ENCODE data around the gene HSPB6.
A peak's percentile ranks its signal among the peaks of the same experiment; 100 is the strongest.
"Not testable (repeated sequence)": the region's sequence is repeated elsewhere in the genome, so short reads cannot be mapped to it uniquely, and the experiment has no call there.

Gene HSPB6

DNA sequence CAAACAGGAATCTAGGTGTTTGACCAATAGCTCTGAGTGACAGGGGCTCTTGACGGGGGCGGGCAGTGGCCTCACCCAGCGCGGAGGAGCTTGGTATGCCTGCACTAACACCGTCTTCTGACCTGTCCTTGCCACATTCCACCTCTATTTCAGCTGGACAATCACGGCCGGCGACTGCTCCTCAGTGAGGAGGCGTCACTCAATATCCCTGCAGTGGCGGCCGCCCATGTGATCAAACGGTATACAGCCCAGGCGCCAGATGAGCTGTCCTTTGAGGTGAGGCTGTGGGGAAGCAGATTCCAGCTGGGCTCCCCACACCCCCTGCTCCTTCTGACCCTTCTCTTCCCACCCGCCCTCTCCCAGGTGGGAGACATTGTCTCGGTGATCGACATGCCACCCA, 23.2 kb upstream of the HSPB6 start:
- Histone ChIP-seq H3K4me1 (ENCODE audit: insufficient read depth, low read length) (peaks cover 17% of the 10 kb centered on the region), H3K27me3 (ENCODE audit: insufficient read depth, low read length) (no peaks in the 10 kb centered on the region), H3K36me3 (ENCODE audit: insufficient read depth, low read length) (peaks cover 66% of the 10 kb centered on the region), H2AFZ (ENCODE audit: low read depth, low read length) (no peak overlapping the region), H3K4me3 (ENCODE audit: low read length) (no peak overlapping the region), H3K9me3 (ENCODE audit: low read length) (no peaks in the 10 kb centered on the region)

DNA sequence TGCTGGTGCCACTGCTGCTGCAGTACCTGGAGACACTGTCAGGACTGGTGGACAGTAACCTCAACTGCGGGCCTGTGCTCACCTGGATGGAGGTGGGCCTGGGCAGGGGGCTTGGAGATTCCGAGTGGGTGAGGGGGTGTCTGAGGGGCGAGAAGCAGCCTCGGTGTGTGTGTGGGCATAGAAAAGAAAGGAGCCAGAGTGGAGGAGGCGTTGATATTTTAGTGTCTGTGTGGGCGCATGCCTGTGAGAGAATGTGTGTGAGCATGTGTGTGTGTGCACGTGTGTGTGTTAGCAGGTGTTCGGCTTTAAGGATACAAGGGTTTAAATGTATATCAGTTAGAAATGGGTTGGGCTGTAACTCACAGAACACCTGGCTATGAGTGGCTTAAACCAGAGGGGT, 22.2 kb upstream of the HSPB6 start:
- no peaks in the 10 kb centered on the region for H3K9me3 ChIP-seq (ENCODE audit: low read length)
- no peaks in the 10 kb centered on the region for H3K27me3 ChIP-seq (ENCODE audit: insufficient read depth, low read length)
- no peak overlapping the region for H3K4me3 ChIP-seq (ENCODE audit: low read length)
- peaks cover 59% of the 10 kb centered on the region for H3K36me3 ChIP-seq (ENCODE audit: insufficient read depth, low read length)
- H2AFZ ChIP-seq (ENCODE audit: low read depth, low read length) = no peak overlapping the region
- H3K4me1 ChIP-seq (ENCODE audit: insufficient read depth, low read length) = peaks cover 23% of the 10 kb centered on the region

DNA sequence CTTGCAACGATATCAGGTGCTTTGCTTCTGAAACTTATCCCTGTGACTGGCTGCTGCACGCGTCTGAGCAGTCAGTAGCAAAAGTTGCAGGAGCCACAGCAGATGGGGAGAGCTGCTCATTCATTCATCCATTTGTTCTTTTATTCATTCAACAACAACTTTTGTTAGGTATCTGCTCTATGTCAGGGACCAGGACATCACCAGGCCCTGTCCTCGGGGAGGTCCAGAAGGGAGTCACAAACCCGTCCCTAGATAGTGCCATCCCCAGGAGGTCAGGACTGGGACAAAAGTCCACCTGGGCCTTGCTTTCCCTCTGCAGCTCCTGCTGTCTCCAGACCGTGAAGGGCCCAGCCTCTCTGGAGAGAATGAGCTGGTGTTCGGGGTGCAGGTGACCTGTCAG, 21.1 kb upstream of the HSPB6 start:
- H3K9me3 ChIP-seq (ENCODE audit: low read length) = no peaks in the 10 kb centered on the region
- peaks cover 23% of the 10 kb centered on the region for H3K4me1 ChIP-seq (ENCODE audit: insufficient read depth, low read length)
- H3K27me3 ChIP-seq (ENCODE audit: insufficient read depth, low read length) = no peaks in the 10 kb centered on the region
- H3K36me3 ChIP-seq (ENCODE audit: insufficient read depth, low read length) = peaks cover 48% of the 10 kb centered on the region
- H3K4me3 ChIP-seq (ENCODE audit: low read length) = no peak overlapping the region
- H2AFZ ChIP-seq (ENCODE audit: low read depth, low read length) = no peak overlapping the region

DNA sequence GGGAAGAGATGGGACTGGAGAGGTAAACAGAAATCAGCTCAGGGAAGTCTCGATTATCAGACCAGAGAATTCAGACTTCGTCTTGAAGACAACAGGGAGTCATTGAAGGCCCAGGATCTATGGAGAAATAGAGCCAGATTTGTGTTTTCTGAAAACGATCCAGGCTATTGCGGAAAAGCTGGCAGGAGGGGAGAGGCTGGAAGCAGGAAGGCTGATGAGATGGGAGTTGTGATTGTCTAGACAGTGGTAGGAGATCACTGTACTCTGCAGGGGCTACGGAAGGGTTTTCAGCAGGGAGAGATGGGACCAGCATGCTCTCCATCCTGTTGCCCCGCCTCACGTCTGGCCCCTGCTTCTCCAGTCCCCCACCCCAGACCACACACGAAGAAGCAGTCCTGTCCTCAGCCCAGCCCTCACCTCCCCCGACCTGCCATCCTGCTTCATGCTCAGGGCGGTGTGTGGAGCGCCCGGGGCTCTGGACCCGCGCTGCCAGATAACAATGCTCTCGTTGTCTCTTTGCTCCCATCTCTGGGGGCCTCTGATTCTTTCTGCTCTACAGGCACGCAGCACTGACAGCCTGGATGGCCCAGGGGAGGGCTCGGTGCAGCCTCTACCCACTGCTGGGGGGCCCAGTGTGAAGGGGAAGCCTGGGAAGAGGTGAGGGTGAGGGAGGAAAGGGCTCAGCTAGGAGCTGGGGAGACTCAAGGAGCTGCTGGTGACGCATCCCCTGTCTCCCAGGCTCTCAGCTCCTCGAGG, 20.4 kb upstream of the HSPB6 start:
- H3K36me3 ChIP-seq (ENCODE audit: insufficient read depth, low read length) = peaks cover 42% of the 10 kb centered on the region
- no peak overlapping the region for H3K4me3 ChIP-seq (ENCODE audit: low read length)

DNA sequence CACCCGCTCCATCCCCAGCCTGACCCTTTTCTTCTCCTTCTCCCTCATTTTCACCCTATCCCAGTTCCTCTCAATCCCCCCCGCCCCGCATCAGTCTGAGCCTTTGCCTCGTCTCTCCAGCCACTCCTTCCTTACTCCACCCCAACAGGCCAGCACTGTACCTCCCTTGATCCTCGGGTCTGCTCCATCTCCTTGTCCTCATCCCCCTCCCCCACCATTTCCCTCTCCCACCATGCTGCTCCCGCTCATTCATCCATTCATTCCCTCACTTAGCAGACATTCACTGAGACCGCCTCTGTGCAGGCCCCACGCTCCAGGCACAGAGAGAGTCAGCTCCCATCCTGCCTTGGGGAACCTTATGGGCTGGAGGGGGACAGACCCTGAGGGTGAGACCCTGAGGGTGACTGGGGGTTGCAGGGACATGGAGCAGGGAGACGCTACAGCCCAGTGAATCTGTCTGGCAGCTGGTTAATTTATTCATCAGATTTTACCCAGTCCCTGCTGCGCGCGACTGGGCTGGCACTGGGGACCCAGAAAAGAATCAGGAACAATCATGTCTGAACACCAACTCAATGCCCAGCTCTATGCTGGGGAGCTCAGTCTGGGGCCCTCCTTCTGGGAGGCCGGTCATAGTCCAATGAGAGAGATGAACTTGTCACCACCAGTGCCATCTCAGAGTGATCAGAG, 19.4 kb upstream of the HSPB6 start:
- Histone ChIP-seq H2AFZ (ENCODE audit: low read depth, low read length) (no peak overlapping the region), H3K4me1 (ENCODE audit: insufficient read depth, low read length) (peaks cover 23% of the 10 kb centered on the region), H3K4me3 (ENCODE audit: low read length) (peak overlapping the region; percentile 81)

More for the DNA sequence above, 20.4 kb upstream of the HSPB6 start:
- H2AFZ ChIP-seq (ENCODE audit: low read depth, low read length) = no peak overlapping the region
- H3K9me3 ChIP-seq (ENCODE audit: low read length) = no peaks in the 10 kb centered on the region
- H3K4me1 ChIP-seq (ENCODE audit: insufficient read depth, low read length) = peaks cover 23% of the 10 kb centered on the region
- H3K27me3 ChIP-seq (ENCODE audit: insufficient read depth, low read length) = no peaks in the 10 kb centered on the region

DNA sequence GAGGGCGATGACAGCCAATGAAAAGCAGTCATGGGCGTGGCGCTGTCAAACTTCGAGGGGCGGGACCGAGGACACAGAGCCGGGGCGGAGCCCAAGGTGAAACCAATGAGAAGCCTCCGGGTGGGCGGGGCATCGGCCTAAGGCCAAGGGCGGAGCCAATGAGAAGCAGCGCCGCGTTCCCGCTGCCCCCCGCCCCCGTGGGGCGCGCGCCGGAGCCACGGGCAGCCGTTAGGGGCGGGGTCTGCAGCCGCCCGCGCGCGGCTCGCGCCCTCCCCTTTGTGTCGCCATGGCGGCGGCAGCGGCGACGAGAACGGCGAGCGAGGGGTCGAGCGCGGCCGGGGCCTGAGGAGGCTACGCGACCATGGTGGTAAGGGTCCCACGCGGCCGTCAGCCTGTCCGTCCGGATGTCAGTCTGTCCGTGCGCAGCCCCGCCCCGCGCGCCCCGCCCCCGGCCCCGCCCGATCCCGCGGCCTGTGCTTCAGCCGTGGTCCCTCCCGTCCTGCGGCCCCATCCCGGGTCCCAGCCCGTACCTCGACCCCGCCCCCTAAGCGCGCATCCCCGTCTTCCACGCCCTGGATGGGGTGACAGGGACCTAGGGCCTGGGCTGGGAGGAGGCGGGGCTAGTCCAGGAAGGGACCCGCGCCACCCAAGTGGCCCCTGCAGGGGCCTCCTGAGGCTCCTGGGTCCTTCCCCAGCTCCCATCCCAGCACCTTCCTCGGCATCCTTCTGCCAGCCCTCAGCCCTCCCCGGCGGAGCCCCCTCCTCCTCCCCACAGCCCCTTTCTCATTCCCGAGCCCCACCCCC, 18.7 kb upstream of the HSPB6 start, which contains the start of gene ARHGAP33:
Gene ARHGAP33, plus strand, starts transcription at position 267 of the 804 bp plus-strand sequence. Its CDS starts 95 bp downstream, at position 362.
- no peaks in the 10 kb centered on the region for H3K9me3 ChIP-seq (ENCODE audit: low read length)
- no peak within 1 kb of the TSS for H2AFZ ChIP-seq (ENCODE audit: low read depth, low read length)
- peak within 1 kb of the TSS; percentile 81 for H3K4me3 ChIP-seq (ENCODE audit: low read length)
- peaks cover 23% of the 10 kb centered on the region for H3K4me1 ChIP-seq (ENCODE audit: insufficient read depth, low read length)
- peaks cover 25% of the 10 kb centered on the region for H3K36me3 ChIP-seq (ENCODE audit: insufficient read depth, low read length)
- no peaks in the 10 kb centered on the region for H3K27me3 ChIP-seq (ENCODE audit: insufficient read depth, low read length)

More for the DNA sequence above, 19.4 kb upstream of the HSPB6 start:
- Histone ChIP-seq H3K9me3 (ENCODE audit: low read length) (no peaks in the 10 kb centered on the region), H3K27me3 (ENCODE audit: insufficient read depth, low read length) (no peaks in the 10 kb centered on the region), H3K36me3 (ENCODE audit: insufficient read depth, low read length) (peaks cover 32% of the 10 kb centered on the region)

DNA sequence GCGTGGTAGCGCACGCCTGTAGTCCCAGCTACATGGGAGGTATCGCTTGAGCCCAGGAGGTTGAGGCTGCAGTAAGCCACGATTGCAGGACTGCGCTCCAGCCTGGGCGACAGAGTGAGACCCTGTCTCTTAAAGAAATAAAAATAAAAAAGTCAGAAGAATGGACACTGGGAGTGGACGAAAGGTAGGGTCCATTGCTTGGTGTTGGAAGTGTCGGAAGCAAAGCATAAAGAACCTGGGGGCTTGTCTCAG, 18.1 kb upstream of the HSPB6 start:
- no peak overlapping the region for H2AFZ ChIP-seq (ENCODE audit: low read depth, low read length)
- peaks cover 20% of the 10 kb centered on the region for H3K36me3 ChIP-seq (ENCODE audit: insufficient read depth, low read length)
- H3K4me1 ChIP-seq (ENCODE audit: insufficient read depth, low read length) = peaks cover 23% of the 10 kb centered on the region
- H3K4me3 ChIP-seq (ENCODE audit: low read length) = peak overlapping the region; percentile 39
- H3K9me3 ChIP-seq (ENCODE audit: low read length) = no peaks in the 10 kb centered on the region
- H3K27me3 ChIP-seq (ENCODE audit: insufficient read depth, low read length) = no peaks in the 10 kb centered on the region

DNA sequence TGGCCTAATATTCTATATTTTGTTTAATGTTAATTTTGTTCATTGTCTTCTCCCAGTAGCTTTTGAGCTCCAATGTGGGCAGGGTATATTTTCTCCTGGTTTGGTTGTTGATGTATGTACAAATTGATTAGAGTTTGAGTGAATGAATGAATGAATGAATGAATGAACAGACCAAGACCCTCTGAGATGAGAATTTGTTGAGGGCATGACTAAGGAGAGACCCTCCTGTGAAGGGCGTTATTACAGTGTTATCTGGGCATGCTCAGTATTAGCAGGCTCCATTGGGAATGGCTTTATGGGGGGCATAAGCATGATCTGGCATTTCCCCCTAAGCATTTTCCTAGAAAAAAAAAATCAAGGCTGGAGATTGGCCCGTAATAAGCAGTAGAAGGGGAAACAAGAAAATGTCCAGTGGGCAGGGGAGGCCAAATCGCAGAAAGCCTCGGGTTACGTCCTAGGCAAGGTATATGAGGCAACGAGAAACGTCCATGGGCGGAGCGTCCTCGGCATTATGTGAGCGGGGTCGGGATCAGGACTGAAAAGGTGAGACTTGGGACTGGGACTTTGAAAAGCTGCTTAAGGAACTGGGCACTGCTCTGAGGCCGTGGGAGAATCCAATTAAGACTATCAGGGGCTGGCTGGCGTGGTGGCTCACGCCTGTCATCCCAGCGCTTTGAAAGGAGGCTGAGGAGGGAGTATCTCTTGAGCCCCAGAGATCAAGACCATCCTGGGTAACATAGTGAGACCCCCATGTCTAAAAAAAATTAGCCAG, 17.6 kb upstream of the HSPB6 start:
- H2AFZ ChIP-seq (ENCODE audit: low read depth, low read length) = no peak overlapping the region
- H3K27me3 ChIP-seq (ENCODE audit: insufficient read depth, low read length) = no peaks in the 10 kb centered on the region
- H3K4me1 ChIP-seq (ENCODE audit: insufficient read depth, low read length) = peaks cover 23% of the 10 kb centered on the region
- H3K36me3 ChIP-seq (ENCODE audit: insufficient read depth, low read length) = peaks cover 18% of the 10 kb centered on the region
- H3K9me3 ChIP-seq (ENCODE audit: low read length) = no peaks in the 10 kb centered on the region
- peak overlapping the region; percentile 39 for H3K4me3 ChIP-seq (ENCODE audit: low read length)

DNA sequence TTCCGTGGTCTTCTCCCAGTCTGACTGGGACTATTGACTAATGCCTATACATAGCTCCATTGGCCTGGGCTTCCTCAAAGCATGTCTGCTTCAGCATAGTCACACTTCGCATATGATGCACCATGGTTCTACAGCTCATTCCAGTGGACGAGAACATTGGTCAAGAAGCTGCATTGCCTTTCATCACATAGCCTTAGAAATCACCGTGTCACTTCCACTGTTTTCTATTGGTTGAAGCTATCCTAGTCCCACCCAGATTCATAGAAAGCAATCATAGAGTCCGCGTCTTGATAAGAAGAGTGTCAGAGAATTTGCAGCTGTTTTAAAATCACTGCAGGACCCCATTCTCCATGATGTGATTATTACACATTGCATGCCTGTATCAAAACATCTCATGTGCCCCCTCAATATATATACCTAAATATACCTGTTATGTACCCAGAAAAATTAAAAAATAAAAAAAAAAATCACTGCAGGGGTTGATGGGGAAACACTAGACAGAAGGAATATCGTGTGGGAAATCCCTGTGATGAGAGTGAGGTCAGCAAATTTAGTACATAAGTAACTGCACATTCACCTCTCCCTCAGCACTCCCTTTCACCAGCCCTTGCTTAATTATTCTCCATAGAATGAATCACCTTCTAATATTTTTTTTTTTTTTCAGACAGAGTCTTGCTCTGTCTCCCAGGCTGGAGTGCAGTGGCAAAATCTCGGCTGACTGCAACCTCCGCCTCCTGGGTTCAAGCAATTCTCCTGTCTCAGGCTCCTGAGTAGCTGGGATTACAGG, 16.4 kb upstream of the HSPB6 start:
- H2AFZ ChIP-seq (ENCODE audit: low read depth, low read length) = no peak overlapping the region
- H3K27me3 ChIP-seq (ENCODE audit: insufficient read depth, low read length) = no peaks in the 10 kb centered on the region
- H3K4me1 ChIP-seq (ENCODE audit: insufficient read depth, low read length) = peaks cover 23% of the 10 kb centered on the region
- no peak overlapping the region for H3K4me3 ChIP-seq (ENCODE audit: low read length)
- H3K36me3 ChIP-seq (ENCODE audit: insufficient read depth, low read length) = peaks cover 17% of the 10 kb centered on the region
- no peaks in the 10 kb centered on the region for H3K9me3 ChIP-seq (ENCODE audit: low read length)

DNA sequence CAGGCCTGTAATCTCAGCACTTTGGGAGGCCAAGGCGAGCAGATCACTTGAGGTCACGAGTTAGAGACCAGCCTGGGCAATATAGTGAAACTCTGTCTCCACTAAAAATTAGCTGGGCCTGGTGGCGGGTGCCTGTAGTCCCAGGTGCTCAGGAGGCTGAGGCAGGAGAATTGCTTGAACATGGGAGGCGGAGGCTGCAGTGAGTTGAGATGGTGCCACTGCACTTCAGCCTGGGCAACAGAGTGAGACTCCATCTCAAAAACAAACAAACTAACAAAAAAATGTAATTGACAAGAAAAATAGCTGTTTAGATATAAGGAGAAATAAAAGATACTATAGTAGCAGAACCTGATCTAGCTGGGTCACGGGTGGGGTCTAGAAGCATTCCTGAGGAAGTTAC, 15.5 kb upstream of the HSPB6 start:
- H2AFZ ChIP-seq (ENCODE audit: low read depth, low read length); H3K4me3 ChIP-seq (ENCODE audit: low read length); H3K9me3 ChIP-seq (ENCODE audit: low read length); H3K27me3 ChIP-seq (ENCODE audit: insufficient read depth, low read length): not testable (repeated sequence)
- Histone ChIP-seq H3K36me3 (ENCODE audit: insufficient read depth, low read length) (peaks cover 15% of the 10 kb centered on the region), H3K4me1 (ENCODE audit: insufficient read depth, low read length) (peaks cover 20% of the 10 kb centered on the region)

DNA sequence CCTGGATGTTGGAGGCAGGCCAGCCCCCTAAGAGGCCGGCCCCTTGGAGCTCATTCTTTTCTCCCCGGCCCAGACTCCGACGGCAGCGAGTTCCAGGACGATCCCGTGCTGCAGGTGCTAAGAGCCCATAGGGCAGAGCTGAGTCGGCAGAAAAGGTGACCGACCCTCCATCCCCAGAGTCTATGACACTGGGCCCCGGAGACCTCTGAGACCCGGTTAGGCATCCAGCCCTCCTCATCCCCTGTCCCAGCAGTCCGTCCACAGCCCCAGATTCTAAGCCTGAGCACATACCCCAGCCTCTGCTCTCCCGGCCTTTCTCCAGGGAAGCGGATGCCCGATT, 11.2 kb upstream of the HSPB6 start:
- peaks cover 41% of the 10 kb centered on the region for H3K36me3 ChIP-seq (ENCODE audit: insufficient read depth, low read length)
- H3K4me1 ChIP-seq (ENCODE audit: insufficient read depth, low read length) = no peaks in the 10 kb centered on the region
- H2AFZ ChIP-seq (ENCODE audit: low read depth, low read length) = no peak overlapping the region
- no peak overlapping the region for H3K4me3 ChIP-seq (ENCODE audit: low read length)
- H3K9me3 ChIP-seq (ENCODE audit: low read length) = no peaks in the 10 kb centered on the region
- no peaks in the 10 kb centered on the region for H3K27me3 ChIP-seq (ENCODE audit: insufficient read depth, low read length)

DNA sequence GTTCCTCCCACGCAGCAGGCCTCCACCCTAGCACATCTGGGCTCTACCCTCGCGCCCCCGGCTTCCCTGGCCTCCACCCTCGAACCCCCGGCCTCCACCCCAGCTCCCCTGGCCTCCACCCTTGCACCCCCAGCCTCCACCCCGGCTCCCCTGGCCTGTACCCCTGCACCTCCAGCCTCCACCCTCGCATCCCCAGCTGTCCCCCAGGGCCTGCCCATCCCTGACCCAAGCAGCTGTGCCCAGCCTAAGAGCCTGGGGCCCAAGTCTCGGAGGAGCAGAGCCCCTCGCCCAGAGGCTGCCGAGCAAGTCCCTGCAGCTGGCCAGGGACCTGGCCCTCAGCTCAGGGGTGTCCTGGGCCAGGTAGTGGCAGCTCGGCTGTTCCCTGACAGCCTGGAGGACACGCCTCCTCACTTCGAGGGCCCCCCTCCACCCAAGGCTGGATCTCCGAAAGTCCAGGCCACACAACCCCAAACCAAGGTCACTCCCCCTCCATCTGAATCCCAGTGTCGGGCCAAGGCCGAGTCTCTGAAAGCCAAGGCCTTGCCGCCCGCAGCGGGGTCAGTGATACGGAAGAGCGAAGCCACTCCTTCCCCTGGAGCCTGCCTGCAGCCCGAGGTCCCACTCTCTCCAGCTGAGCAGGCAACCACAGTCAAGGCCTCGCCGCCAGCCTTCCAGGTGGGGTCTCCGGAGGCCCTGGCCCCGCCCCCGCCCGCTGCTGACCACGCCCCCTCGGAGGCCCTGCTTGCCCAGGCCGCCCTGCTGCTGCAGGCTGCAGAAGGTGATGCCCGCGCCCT, 10.7 kb upstream of the HSPB6 start:
- Histone ChIP-seq H2AFZ (ENCODE audit: low read depth, low read length) (no peak overlapping the region), H3K27me3 (ENCODE audit: insufficient read depth, low read length) (no peaks in the 10 kb centered on the region), H3K36me3 (ENCODE audit: insufficient read depth, low read length) (peaks cover 41% of the 10 kb centered on the region), H3K4me3 (ENCODE audit: low read length) (no peak overlapping the region), H3K9me3 (ENCODE audit: low read length) (no peaks in the 10 kb centered on the region), H3K4me1 (ENCODE audit: insufficient read depth, low read length) (no peaks in the 10 kb centered on the region)
